ENCODE results near the gene RBM47.

RBM47 gene

DNA sequence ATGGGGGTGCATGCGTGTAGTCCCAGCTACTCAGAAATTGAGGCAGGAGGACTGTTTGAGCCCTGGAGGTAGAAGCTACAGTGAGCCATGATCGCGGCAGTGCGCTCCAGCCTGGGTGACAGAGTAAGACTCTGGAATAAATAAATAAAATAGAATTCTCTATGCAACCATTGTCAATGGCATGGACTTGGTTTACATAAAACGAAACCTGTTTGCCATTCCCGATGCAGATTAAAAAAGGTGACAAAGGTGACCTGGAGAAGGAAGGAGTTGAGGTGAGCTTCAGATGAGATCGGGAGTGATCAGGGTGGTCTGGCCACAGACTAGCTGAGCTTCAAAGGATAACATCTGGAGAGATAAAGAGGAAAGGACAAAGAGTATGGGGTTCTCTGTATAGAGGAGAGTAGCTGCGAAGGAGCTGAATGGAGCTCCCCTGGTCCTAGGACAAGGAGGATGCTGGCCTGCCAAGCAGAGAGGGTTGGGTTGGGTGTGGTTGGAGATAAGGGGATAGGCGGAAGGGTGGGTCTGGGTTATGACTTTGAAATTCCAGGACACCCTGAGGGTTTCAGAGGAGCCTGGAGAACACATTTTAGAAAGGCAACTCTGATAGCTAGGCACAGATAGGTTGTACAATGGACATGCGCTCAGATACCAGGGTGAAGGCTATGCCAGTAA, 98.6 kb downstream of the RBM47 start:
- no peak overlapping the region for H2AFZ ChIP-seq (ENCODE audit: low read depth, low read length)
- TF ChIP-seq, protein P1, sequence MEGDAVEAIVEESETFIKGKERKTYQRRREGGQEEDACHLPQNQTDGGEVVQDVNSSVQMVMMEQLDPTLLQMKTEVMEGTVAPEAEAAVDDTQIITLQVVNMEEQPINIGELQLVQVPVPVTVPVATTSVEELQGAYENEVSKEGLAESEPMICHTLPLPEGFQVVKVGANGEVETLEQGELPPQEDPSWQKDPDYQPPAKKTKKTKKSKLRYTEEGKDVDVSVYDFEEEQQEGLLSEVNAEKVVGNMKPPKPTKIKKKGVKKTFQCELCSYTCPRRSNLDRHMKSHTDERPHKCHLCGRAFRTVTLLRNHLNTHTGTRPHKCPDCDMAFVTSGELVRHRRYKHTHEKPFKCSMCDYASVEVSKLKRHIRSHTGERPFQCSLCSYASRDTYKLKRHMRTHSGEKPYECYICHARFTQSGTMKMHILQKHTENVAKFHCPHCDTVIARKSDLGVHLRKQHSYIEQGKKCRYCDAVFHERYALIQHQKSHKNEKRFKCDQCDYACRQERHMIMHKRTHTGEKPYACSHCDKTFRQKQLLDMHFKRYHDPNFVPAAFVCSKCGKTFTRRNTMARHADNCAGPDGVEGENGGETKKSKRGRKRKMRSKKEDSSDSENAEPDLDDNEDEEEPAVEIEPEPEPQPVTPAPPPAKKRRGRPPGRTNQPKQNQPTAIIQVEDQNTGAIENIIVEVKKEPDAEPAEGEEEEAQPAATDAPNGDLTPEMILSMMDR (IDR thresholded peaks at IDR 0.05; ENCODE audit: low read depth, low read length): no peak
- TF ChIP-seq EZH2phosphoT487 (IDR thresholded peaks at IDR 0.05; ENCODE audit: low read depth): no peak
- H3K36me3 ChIP-seq (replicated peaks; ENCODE audit: low read depth, low read length): no peaks in the 10 kb centered on the region
- no peaks in the 10 kb centered on the region for H3K9me3 ChIP-seq (ENCODE audit: insufficient read depth, low read length)
- no peaks in the 10 kb centered on the region for H3K4me1 ChIP-seq (ENCODE audit: low read length)
- H3K27me3 ChIP-seq (ENCODE audit: low read depth, low read length): no peaks in the 10 kb centered on the region
- no peak overlapping the region for H3K4me3 ChIP-seq (ENCODE audit: low read length)
- H3K4me2 ChIP-seq (ENCODE audit: low read length): no peak overlapping the region
- H3K9ac ChIP-seq (ENCODE audit: low read length): no peak overlapping the region
- no peaks in the 10 kb centered on the region for H3K79me2 ChIP-seq (ENCODE audit: low read length)
- H3K27ac ChIP-seq (ENCODE audit: low read length): no peak overlapping the region
- no peaks in the 10 kb centered on the region for H4K20me1 ChIP-seq (ENCODE audit: insufficient read depth, low read length)

DNA sequence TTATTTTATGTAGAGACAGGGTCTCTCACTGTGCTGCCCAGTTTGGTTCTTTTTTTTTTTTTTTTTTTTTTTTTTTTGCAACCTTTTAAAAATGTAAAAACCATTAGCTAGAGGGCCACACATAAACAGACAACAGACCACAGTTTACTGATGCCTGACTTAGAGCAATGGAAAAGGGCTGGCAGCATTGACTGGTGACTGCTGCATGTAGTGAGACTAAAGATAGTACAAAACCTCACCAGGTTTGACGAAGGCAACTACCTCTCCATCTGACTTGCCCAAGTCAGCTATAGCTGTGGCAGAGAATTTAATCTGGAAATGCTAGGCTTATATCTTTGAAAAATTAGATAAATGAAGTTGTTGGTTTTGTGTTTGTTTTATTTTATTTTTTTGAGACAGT, 102.9 kb downstream of the RBM47 start:
- Histone ChIP-seq H3K36me3 (replicated peaks; ENCODE audit: low read depth, low read length) (no peaks in the 10 kb centered on the region), H4K20me1 (ENCODE audit: insufficient read depth, low read length) (no peaks in the 10 kb centered on the region), H3K27ac (ENCODE audit: low read length) (no peak overlapping the region), H3K4me1 (ENCODE audit: low read length) (peaks cover 15% of the 10 kb centered on the region), H3K4me3 (ENCODE audit: low read length) (no peak overlapping the region), H3K27me3 (ENCODE audit: low read depth, low read length) (no peaks in the 10 kb centered on the region), H3K79me2 (ENCODE audit: low read length) (no peaks in the 10 kb centered on the region), H3K9ac (ENCODE audit: low read length) (no peak overlapping the region), H2AFZ (ENCODE audit: low read depth, low read length) (no peak overlapping the region), H3K4me2 (ENCODE audit: low read length) (no peak overlapping the region), H3K9me3 (ENCODE audit: insufficient read depth, low read length) (no peaks in the 10 kb centered on the region)
- TF ChIP-seq, protein P1 (IDR thresholded peaks at IDR 0.05; ENCODE audit: low read depth, low read length): no peak
- no peak for TF ChIP-seq EZH2phosphoT487 (IDR thresholded peaks at IDR 0.05; ENCODE audit: low read depth)

- H3K36me3 ChIP-seq (replicated peaks; ENCODE audit: low read depth, low read length): no peaks in the 10 kb centered on the region
- no peaks in the 10 kb centered on the region for H3K9me3 ChIP-seq (ENCODE audit: insufficient read depth, low read length)
- no peaks in the 10 kb centered on the region for H3K79me2 ChIP-seq (ENCODE audit: low read length)
- TF ChIP-seq, protein P1 (IDR thresholded peaks at IDR 0.05; ENCODE audit: low read depth, low read length): no peak
- no peaks in the 10 kb centered on the region for H4K20me1 ChIP-seq (ENCODE audit: insufficient read depth, low read length)
- no peaks in the 10 kb centered on the region for H3K27me3 ChIP-seq (ENCODE audit: low read depth, low read length)
- no peak overlapping the region for H2AFZ ChIP-seq (ENCODE audit: low read depth, low read length)
- H3K4me3 ChIP-seq (ENCODE audit: low read length): no peak overlapping the region
- H3K4me2 ChIP-seq (ENCODE audit: low read length): no peak overlapping the region
- no peak overlapping the region for H3K27ac ChIP-seq (ENCODE audit: low read length)
- H3K9ac ChIP-seq (ENCODE audit: low read length): no peak overlapping the region
- peaks cover 15% of the 10 kb centered on the region for H3K4me1 ChIP-seq (ENCODE audit: low read length)
These were observed 103.7 kb downstream of the RBM47 start for GRCh38 chr4:40525752-40526598.

DNA sequence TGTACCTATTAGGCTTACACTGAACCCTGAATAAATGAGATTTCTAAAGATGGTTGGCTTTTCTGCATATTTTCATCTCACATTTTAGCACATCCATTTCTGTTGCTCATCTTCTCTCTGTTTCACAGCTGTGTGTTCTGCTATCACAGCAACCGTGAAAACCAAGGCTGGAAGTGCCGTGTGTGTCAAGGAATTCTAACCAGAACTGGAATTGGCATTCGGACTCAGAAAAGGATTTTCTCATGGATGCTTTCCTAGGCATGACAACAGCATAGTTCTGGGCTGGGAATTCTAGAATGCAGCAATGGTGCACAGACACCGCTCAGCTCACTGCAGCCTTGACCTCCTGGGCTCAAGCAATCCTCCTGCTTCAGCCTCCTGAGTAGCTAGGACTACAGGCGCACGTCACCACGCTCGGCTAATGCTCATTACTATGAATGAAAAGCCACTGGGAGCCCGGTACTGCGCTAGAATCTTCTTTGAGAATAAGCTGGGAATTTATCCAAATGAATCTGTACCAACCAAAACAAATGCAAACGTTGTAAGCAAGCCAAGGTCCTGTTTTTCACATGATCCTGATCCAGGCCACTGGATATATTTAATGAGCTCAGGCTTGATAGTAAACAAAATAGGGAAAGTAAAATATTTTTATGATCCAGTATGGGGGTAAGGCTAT, 105.2 kb downstream of the RBM47 start:
- Histone ChIP-seq H3K4me3 (ENCODE audit: low read length) (no peak overlapping the region), H3K27me3 (ENCODE audit: low read depth, low read length) (no peaks in the 10 kb centered on the region), H3K36me3 (replicated peaks; ENCODE audit: low read depth, low read length) (no peaks in the 10 kb centered on the region), H3K4me2 (ENCODE audit: low read length) (no peak overlapping the region), H3K9me3 (ENCODE audit: insufficient read depth, low read length) (no peaks in the 10 kb centered on the region), H3K79me2 (ENCODE audit: low read length) (no peaks in the 10 kb centered on the region), H2AFZ (ENCODE audit: low read depth, low read length) (no peak overlapping the region), H3K9ac (ENCODE audit: low read length) (no peak overlapping the region), H4K20me1 (ENCODE audit: insufficient read depth, low read length) (no peaks in the 10 kb centered on the region), H3K27ac (ENCODE audit: low read length) (no peak overlapping the region), H3K4me1 (ENCODE audit: low read length) (peaks cover 15% of the 10 kb centered on the region)
- TF ChIP-seq EZH2phosphoT487 (IDR thresholded peaks at IDR 0.05; ENCODE audit: low read depth): no peak
- TF ChIP-seq, protein P1 (IDR thresholded peaks at IDR 0.05; ENCODE audit: low read depth, low read length): no peak
